ENCODE measurements around the gene SCNN1A. TPM values are rescaled to one million over a fixed set of nuclear protein-coding genes. Genes with fewer than 3 reads are reported as not detected.

Gene SCNN1A
- total RNA-seq, 4 donors from 2014 or later, result 88.9 to 266 (median 111) TPM

DNA sequence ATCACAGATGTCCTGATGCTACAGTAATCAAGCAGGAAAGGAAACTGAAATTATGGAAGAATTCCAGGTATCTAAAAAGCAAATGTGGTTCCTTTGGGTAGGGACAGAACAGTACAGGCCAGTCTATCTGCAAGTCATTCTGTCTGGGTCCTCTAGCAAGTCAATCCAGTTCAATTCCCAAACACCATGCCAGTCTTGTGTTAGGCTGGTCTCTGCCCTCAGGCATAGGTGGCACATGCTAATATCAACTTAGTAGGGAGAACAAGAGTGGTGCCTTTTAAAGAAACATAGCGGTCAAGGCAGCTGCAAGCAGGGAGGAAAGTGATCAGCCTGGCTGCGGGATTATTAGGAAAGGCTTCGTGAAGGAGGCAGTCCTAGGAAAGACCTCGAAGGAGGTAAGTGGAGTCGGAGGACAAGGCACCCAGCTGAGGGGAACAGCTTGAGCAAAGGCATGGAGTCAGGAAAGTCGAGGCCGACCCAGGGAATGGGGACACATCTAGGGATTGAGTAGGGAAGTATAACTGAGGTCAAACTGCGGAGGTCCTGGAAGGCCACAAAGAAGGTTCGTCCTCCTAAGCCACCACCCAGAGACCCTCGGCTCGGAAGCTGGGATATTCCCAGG, 68.7 kb downstream of the SCNN1A start:
- Histone ChIP-seq H3K27me3 (peaks cover 0 to 20% (median 0%) of the 10 kb centered on the region in 4 donors), H3K4me1 (peaks cover 26 to 48% (median 27%) of the 10 kb centered on the region in 3 donors), H3K27ac (peak overlapping the region in 2 of 4 donors; percentile 47 to 64), H3K9me3 (no peaks in the 10 kb centered on the region), H3K36me3 (no peaks in the 10 kb centered on the region), H3K4me3 (no peak overlapping the region)
- 79 to 90% methylated on average over 11 of the region's 11 CpGs for WGBS, 2 donors
- no peak for DNase-seq
- intact Hi-C loops (cut with DNase I), result no loop called here
- TF ChIP-seq, protein P1, sequence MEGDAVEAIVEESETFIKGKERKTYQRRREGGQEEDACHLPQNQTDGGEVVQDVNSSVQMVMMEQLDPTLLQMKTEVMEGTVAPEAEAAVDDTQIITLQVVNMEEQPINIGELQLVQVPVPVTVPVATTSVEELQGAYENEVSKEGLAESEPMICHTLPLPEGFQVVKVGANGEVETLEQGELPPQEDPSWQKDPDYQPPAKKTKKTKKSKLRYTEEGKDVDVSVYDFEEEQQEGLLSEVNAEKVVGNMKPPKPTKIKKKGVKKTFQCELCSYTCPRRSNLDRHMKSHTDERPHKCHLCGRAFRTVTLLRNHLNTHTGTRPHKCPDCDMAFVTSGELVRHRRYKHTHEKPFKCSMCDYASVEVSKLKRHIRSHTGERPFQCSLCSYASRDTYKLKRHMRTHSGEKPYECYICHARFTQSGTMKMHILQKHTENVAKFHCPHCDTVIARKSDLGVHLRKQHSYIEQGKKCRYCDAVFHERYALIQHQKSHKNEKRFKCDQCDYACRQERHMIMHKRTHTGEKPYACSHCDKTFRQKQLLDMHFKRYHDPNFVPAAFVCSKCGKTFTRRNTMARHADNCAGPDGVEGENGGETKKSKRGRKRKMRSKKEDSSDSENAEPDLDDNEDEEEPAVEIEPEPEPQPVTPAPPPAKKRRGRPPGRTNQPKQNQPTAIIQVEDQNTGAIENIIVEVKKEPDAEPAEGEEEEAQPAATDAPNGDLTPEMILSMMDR (IDR thresholded peaks at IDR 0.05), result no peak
- no peak for TF ChIP-seq POLR2A (IDR thresholded peaks at IDR 0.05)

DNA sequence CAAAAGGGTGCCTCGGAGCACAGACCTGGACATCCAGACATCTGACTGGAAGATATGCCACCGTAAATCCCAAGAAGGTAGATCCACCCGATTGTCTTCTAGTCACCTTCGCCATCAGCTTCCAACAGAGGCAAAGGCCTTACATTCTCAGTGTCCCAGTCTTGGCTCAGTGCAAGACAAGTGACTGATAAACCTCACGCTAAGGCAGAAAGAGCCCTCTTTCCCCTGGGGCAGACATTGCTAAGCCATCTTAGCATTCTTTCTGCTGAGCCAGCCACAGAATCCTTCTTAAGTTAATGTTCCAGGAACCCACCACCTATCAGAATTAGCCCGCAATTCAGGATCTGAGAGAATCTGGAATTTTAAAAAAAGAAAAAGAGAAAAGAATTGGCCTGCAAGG, 69.2 kb downstream of the SCNN1A start:
- Histone ChIP-seq H3K27ac (peak overlapping the region in 2 of 4 donors; percentile 47 to 64), H3K27me3 (peaks cover 0 to 14% (median 0%) of the 10 kb centered on the region in 4 donors), H3K4me3 (no peak overlapping the region), H3K4me1 (peaks cover 21 to 42% (median 22%) of the 10 kb centered on the region in 3 donors), H3K36me3 (no peaks in the 10 kb centered on the region), H3K9me3 (no peaks in the 10 kb centered on the region)
- TF ChIP-seq POLR2A (IDR thresholded peaks at IDR 0.05), result no peak
- TF ChIP-seq, protein P1 (IDR thresholded peaks at IDR 0.05), result no peak
- WGBS, 2 donors, result 83 to 92% methylated on average over 2 to 6 of the region's 6 CpGs
- intact Hi-C loops (cut with DNase I), result no loop called here
- DNase-seq, result no peak

DNA sequence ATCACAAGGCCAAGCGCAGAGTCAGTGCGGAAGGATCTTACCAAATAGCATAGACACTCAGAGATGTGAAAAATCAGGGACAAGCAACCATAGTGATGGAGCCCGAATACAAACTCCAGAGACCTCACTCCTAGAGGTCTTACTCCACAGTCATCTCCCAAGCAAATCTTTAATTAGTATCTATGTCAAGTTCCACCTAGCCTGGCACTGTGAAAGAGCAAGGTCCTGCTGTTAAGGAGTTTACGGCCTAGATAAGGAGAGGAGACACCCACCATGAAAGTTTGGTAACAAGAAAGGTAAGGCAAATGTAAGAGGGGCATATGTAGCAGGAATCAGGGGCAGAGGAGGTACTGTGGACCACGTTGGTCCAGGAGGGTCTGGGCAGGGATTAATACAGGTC, 72.3 kb downstream of the SCNN1A start:
- 79 to 85% methylated on average over 5 of the region's 5 CpGs for WGBS, 2 donors

DNA sequence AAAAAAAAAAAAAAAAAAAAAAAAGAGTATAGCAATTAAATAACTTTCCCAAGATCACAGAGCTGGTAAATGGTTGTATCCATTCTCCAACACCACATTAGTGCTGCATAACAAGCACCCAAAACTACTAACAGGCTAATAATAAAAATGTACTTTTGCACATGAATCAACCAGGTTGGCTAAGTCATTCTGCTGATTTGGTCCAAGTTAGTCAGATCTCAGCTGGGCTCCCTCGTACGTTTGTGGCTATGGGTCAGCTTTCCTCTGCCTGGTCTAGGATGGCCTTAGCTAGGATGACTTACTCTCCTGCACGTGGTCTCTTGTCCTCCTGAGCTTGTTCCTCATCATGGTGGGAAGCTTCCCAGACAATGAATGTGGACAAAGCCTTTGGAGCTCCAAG, 72.7 kb downstream of the SCNN1A start:
- peaks cover 6 to 19% (median 12%) of the 10 kb centered on the region in 3 donors for H3K4me1 ChIP-seq
- H3K27me3 ChIP-seq, result no peaks in the 10 kb centered on the region
- no peaks in the 10 kb centered on the region for H3K9me3 ChIP-seq
- WGBS, 2 donors, result 78 to 88% methylated on average over 3 of the region's 3 CpGs
- no peaks in the 10 kb centered on the region for H3K36me3 ChIP-seq
- intact Hi-C loops (cut with DNase I), result no loop called here
- no peak for DNase-seq
- no peak overlapping the region for H3K4me3 ChIP-seq
- TF ChIP-seq, protein P1 (IDR thresholded peaks at IDR 0.05), result no peak
- TF ChIP-seq POLR2A (IDR thresholded peaks at IDR 0.05), result no peak
- no peak overlapping the region for H3K27ac ChIP-seq

More for the DNA sequence above, 72.3 kb downstream of the SCNN1A start:
- intact Hi-C loops (cut with DNase I), result no loop called here
- DNase-seq, result no peak
- Histone ChIP-seq H3K4me3 (no peak overlapping the region), H3K4me1 (peaks cover 8 to 24% (median 15%) of the 10 kb centered on the region in 3 donors), H3K36me3 (no peaks in the 10 kb centered on the region), H3K27me3 (no peaks in the 10 kb centered on the region), H3K9me3 (no peaks in the 10 kb centered on the region), H3K27ac (no peak overlapping the region)
- no peak for TF ChIP-seq POLR2A (IDR thresholded peaks at IDR 0.05)
- TF ChIP-seq, protein P1 (IDR thresholded peaks at IDR 0.05), result no peak

DNA sequence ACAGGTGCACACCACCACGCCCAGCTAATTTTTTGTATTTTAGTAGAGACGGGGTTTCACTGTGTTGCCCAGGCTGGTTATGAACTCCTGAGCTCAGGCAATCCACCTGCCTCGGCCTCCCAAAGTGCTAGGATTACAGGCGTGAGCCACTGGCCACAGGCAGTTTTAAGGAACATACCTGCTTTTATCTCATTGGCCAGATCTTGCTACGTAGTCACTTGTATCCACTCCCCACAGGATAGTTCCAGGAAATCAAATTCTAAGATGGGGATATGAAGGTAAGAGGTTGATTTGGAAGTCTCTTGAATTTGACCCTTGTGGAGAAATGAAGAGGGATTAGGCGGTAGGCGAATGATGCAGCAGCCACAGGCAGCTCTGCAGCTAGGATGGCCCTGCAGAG, 73.6 kb downstream of the SCNN1A start:
- Histone ChIP-seq H3K9me3 (no peaks in the 10 kb centered on the region), H3K4me1 (peaks cover 0 to 10% (median 5%) of the 10 kb centered on the region in 3 donors), H3K36me3 (no peaks in the 10 kb centered on the region), H3K27me3 (no peaks in the 10 kb centered on the region), H3K27ac (no peak overlapping the region), H3K4me3 (no peak overlapping the region)
- 78 to 80% methylated on average over 5 to 6 of the region's 7 CpGs for WGBS, 2 donors
- TF ChIP-seq POLR2A (IDR thresholded peaks at IDR 0.05), result no peak
- no peak for DNase-seq
- intact Hi-C loops (cut with DNase I), result no loop called here
